Adipocyte (in vitro differentiated cells): ENCODE results near the gene DYNC1LI2.

Source experiments
- DNase-seq: peaks from one replicate; pipeline ENCODE4 v3.0.0-alpha.2; 2015; ENCODE audit warnings: low read depth
- H3K27me3 ChIP-seq: replicated peaks from 2 replicates; pipeline ENCODE4 v1.7.0; 2013; ENCODE audit warnings: mild to moderate bottlenecking, low read length, moderate library complexity; ENCODE audit not compliant: control insufficient read depth, insufficient read depth
- H3K36me3 ChIP-seq: 2 replicates; pipeline ENCODE4 v1.7.0; 2013; ENCODE audit warnings: low read length, mild to moderate bottlenecking, moderate library complexity; ENCODE audit not compliant: control insufficient read depth, insufficient read depth, severe bottlenecking
- H3K4me1 ChIP-seq: 2 replicates; pipeline ENCODE4 v1.7.0; 2013; ENCODE audit warnings: mild to moderate bottlenecking, low read length, moderate library complexity; ENCODE audit not compliant: control insufficient read depth, insufficient read depth
- H3K4me3 ChIP-seq: 2 replicates; pipeline ENCODE4 v1.7.0; 2013; ENCODE audit warnings: mild to moderate bottlenecking, low read length, moderate library complexity
- H3K9ac ChIP-seq: 2 replicates; pipeline ENCODE4 v1.7.0; 2013; ENCODE audit warnings: mild to moderate bottlenecking, low read length, moderate library complexity
- H3K9me3 ChIP-seq: 2 replicates; pipeline ENCODE4 v1.7.0; 2013; ENCODE audit warnings: mild to moderate bottlenecking, low read length, moderate library complexity; ENCODE audit not compliant: control insufficient read depth

The DYNC1LI2 gene

GRCh38 chr16:66678337-66678736 lies 73.1 kb downstream of the DYNC1LI2 start:
- DNase-seq, result peak; percentile 49
- Histone ChIP-seq H3K9ac (no peak overlapping the region), H3K27me3 (no peaks in the 10 kb centered on the region), H3K9me3 (no peaks in the 10 kb centered on the region), H3K4me3 (no peak overlapping the region), H3K36me3 (no peaks in the 10 kb centered on the region), H3K4me1 (peaks cover 14% of the 10 kb centered on the region)

DNA sequence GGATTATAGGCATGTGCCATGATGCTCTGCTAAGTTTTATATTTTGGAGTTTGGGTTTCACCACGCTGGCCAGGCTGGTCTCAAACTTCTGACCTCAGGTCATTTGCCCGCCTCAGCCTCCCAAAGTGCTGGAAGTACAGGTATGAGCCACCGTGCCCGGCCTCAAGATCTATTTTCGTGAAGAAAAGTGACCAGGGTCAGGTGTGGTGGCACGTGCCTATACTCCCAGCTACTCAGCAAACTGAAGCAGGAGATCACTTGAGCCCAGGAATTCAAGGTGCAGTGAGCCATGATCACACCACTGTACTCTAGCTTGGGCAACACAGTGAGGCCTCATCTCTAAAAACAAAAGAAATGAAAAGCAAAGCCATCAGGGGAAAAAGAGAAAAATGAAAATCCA lies 73.6 kb downstream of the DYNC1LI2 start:
- Histone ChIP-seq H3K9me3 (no peaks in the 10 kb centered on the region), H3K36me3 (no peaks in the 10 kb centered on the region), H3K9ac (no peak overlapping the region), H3K4me1 (peaks cover 14% of the 10 kb centered on the region), H3K4me3 (no peak overlapping the region), H3K27me3 (no peaks in the 10 kb centered on the region)
- DNase-seq, result no peak

DNA sequence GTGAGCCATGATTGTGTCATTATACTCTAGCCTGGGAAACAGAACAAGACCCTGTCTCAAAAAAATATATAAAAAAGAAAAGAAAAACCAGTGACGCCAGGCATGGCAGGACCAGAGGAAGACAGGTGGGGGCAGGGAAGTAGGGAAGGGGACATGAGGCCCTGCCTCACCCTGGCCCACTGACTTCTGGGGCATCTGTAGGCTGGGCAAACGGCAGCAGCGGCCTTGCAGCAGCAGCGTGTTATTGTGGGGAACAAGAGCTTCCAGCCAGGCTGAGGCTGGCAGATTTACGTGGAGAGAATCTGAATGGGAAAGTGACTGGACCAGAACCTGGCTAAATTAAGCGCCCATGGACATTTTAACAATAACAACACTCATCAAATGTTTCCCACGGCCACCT lies 74.2 kb downstream of the DYNC1LI2 start:
- Histone ChIP-seq H3K27me3 (no peaks in the 10 kb centered on the region), H3K4me1 (peaks cover 8% of the 10 kb centered on the region), H3K36me3 (no peaks in the 10 kb centered on the region), H3K9ac (no peak overlapping the region), H3K4me3 (no peak overlapping the region), H3K9me3 (no peaks in the 10 kb centered on the region)
- no peak for DNase-seq

DNA sequence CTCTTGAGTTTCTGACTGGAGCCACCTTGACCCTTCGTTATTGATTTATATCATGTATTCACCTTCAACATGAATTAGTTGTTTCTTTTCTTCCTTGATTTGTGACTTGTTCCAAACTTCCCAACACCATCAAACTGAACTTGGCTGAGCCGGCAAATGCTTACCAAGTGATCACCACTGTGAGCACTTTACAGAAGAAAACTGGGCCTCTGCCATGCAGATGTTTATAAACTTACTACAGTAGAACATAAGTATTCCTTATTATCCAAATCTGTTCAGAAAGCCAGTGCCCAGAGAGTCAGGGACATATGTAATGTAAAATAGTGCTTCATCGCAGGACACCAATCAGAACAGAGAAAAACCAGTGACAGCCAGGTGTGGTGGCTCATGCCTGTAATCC lies 74.8 kb downstream of the DYNC1LI2 start:
- H3K4me1 ChIP-seq, result peaks cover 6% of the 10 kb centered on the region
- H3K9me3 ChIP-seq, result no peaks in the 10 kb centered on the region
- DNase-seq, result no peak
- no peak overlapping the region for H3K9ac ChIP-seq
- H3K36me3 ChIP-seq, result no peaks in the 10 kb centered on the region
- no peak overlapping the region for H3K4me3 ChIP-seq
- no peaks in the 10 kb centered on the region for H3K27me3 ChIP-seq

- no peak overlapping the region for H3K4me3 ChIP-seq
- no peak for DNase-seq
- no peaks in the 10 kb centered on the region for H3K27me3 ChIP-seq
- peaks cover 6% of the 10 kb centered on the region for H3K4me1 ChIP-seq
- H3K9me3 ChIP-seq, result no peaks in the 10 kb centered on the region
- no peak overlapping the region for H3K9ac ChIP-seq
- H3K36me3 ChIP-seq, result no peaks in the 10 kb centered on the region
Observed at GRCh38 chr16:66673691-66674090, 77.7 kb downstream of the DYNC1LI2 start.
